GM12878 (cell line): ENCODE measurements around the gene CLPTM1L. TPM values are rescaled to one million over a fixed set of nuclear protein-coding genes. Genes with fewer than 3 reads are reported as not detected.

Experiments used
- ATAC-seq: fragments of 200-7000 bp; cut with Tn5 transposase; 3 replicates; pipeline ENCODE4 v1.9.1; 2020; ENCODE audit warnings: mild to moderate bottlenecking, moderate library complexity
- BruUV-seq: library from RNA; stranded (reverse); fragments of 400-500 nt; replicated peaks from 2 replicates; lab custom pipeline; 2021; lab: Mats Ljungman, UMichigan
- CTCF ChIA-PET: fragments of 300-600 bp; sonication (Branson Sonifier 250); formaldehyde crosslinking; extraction: SDS; loops from one replicate; lab custom pipeline; 2021; ENCODE audit warnings: inconsistent platforms; lab: Yijun Ruan, JAX
- POLR2A ChIA-PET: fragments of 350-600 bp; formaldehyde crosslinking; extraction: SDS; loops from one replicate; lab custom pipeline; 2021; ENCODE audit warnings: inconsistent platforms; lab: Charles Lee
- RAD21 ChIA-PET: fragments of 300-600 bp; sonication (Branson Sonifier 250); formaldehyde crosslinking; loops from one replicate; lab custom pipeline; 2023; ENCODE audit warnings: antibody characterized with exemption; ENCODE audit not compliant: unreplicated experiment; lab: Charles Lee
- SMC1A ChIA-PET: fragments of 300-600 bp; sonication (Branson Sonifier 250); formaldehyde crosslinking; loops from one replicate; lab custom pipeline; 2023; ENCODE audit not compliant: unreplicated experiment, uncharacterized antibody; lab: Charles Lee
- DNase-seq: peaks from one replicate; pipeline ENCODE4 v3.0.0-alpha.2; 2011; ENCODE audit warnings: low read depth, low spot score
- FAIRE-seq: peaks from 3 replicates; lab custom pipeline; 2011; peaks lifted over from hg19 to GRCh38; lab: Jason Lieb, UNC
- H2AFZ ChIP-seq: 2 replicates; pipeline ENCODE4 v1.6.0; 2011; ENCODE audit warnings: low read depth, low read length, control low read depth; ENCODE audit not compliant: control insufficient read depth
- H3K27ac ChIP-seq: 2 replicates; pipeline ENCODE4 v1.5.1; 2011; ENCODE audit warnings: control low read depth; ENCODE audit not compliant: control insufficient read depth, insufficient read depth
- H3K27me3 ChIP-seq, 2 experiments: replicated peaks in 1 of 2; 2 replicates each; pipeline versions ENCODE4 v1.6.0 to v1.6.1; 2011; ENCODE audit warnings: low read length in 1 of 2; ENCODE audit not compliant: control insufficient read depth in 2 of 2, insufficient read depth in 2 of 2
- H3K36me3 ChIP-seq, 2 experiments: 2 replicates each; pipeline ENCODE4 v1.5.1; 2011; ENCODE audit warnings: low read length in 1 of 2; ENCODE audit not compliant: control insufficient read depth in 2 of 2, insufficient read depth in 2 of 2
- H3K4me1 ChIP-seq: 2 replicates; pipeline ENCODE4 v1.6.1; 2011; ENCODE audit warnings: mild to moderate bottlenecking, low read length, moderate library complexity, mixed read lengths; ENCODE audit not compliant: control insufficient read depth, insufficient read depth
- H3K4me2 ChIP-seq: 2 replicates; pipeline ENCODE4 v1.6.0; 2011; ENCODE audit warnings: control low read depth; ENCODE audit not compliant: control insufficient read depth, insufficient read depth
- H3K4me3 ChIP-seq: fragments of 200-600 bp; sonication (generic); 2 replicates; pipeline ENCODE4 v1.5.1; 2016
- H3K79me2 ChIP-seq: 2 replicates; pipeline ENCODE4 v1.6.0; 2011; ENCODE audit warnings: low read length; ENCODE audit not compliant: control insufficient read depth, insufficient read depth
- H3K9ac ChIP-seq: 2 replicates; pipeline ENCODE4 v1.8.0; 2011; ENCODE audit warnings: low read length, control low read depth, mixed read lengths; ENCODE audit not compliant: control insufficient read depth, insufficient read depth
- H3K9me3 ChIP-seq: replicated peaks from 3 replicates; pipeline ENCODE4 v1.5.1; 2011; ENCODE audit warnings: mild to moderate bottlenecking, low read length; ENCODE audit not compliant: control insufficient read depth, insufficient read depth
- H4K20me1 ChIP-seq: 2 replicates; pipeline ENCODE4 v1.6.0; 2011; ENCODE audit not compliant: control insufficient read depth, insufficient read depth
- BRCA1 ChIP-seq: IDR thresholded peaks from 2 replicates; pipeline ENCODE4 v1.6.1; 2011; ENCODE audit warnings: low read depth, low read length, improper control_type of control experiment
- CEBPB ChIP-seq, 2 experiments: fragments of 150-350 bp in 1 of 2; IDR thresholded peaks; 2 replicates each; pipeline ENCODE4 v1.6.1; 2012 to 2014; ENCODE audit warnings: low read depth in 2 of 2, low read length in 2 of 2, borderline replicate concordance in 1 of 2, inconsistent platforms in 1 of 2
- CREM ChIP-seq: IDR thresholded peaks from 2 replicates; pipeline ENCODE4 v1.6.1; 2014; ENCODE audit warnings: antibody characterized with exemption, low read depth
- EED ChIP-seq: sonication (generic); IDR thresholded peaks from 2 replicates; pipeline ENCODE4 v1.6.1; 2016; ENCODE audit warnings: antibody characterized with exemption, low read depth
- FOXM1 ChIP-seq: IDR thresholded peaks from 2 replicates; pipeline ENCODE4 v1.6.1; 2012; ENCODE audit warnings: low read depth, mild to moderate bottlenecking, inconsistent platforms, low read length, moderate library complexity
- IKZF2 ChIP-seq, 2 experiments: fragments of 450-650 bp; IDR thresholded peaks; 2 replicates each; pipeline ENCODE4 v1.6.1; 2017; ENCODE audit warnings: mild to moderate bottlenecking in 2 of 2, moderate library complexity in 2 of 2
- NKRF ChIP-seq: fragments of 450-650 bp; conservative IDR thresholded peaks from 2 replicates; pipeline ENCODE4 v1.6.1; 2017; ENCODE audit warnings: mild to moderate bottlenecking, moderate library complexity
- PAX5 ChIP-seq: IDR thresholded peaks from 2 replicates; pipeline ENCODE4 v1.6.1; 2011; ENCODE audit warnings: low read depth, low read length, borderline replicate concordance
- POU2F2 ChIP-seq: IDR thresholded peaks from 3 replicates; pipeline ENCODE4 v1.6.1; 2011; ENCODE audit warnings: low read depth, mild to moderate bottlenecking, low read length, borderline replicate concordance
- RELA ChIP-seq: fragments of 450-650 bp; IDR thresholded peaks from 2 replicates; pipeline ENCODE4 v1.8.0; 2014; ENCODE audit warnings: borderline replicate concordance; ENCODE audit not compliant: partially characterized antibody
- SREBF1 ChIP-seq: IDR thresholded peaks from 2 replicates; pipeline ENCODE4 v1.6.1; 2012; ENCODE audit warnings: mild to moderate bottlenecking, low read length
- ZBTB33 ChIP-seq: fragments of 450-650 bp; IDR thresholded peaks from 2 replicates; pipeline ENCODE4 v1.6.1; 2017; ENCODE audit warnings: mild to moderate bottlenecking
- ZNF384 ChIP-seq: IDR thresholded peaks from 2 replicates; pipeline ENCODE4 v1.6.1; 2012; ENCODE audit warnings: low read depth, mild to moderate bottlenecking, low read length, improper control_type of control experiment, borderline replicate concordance
- WGBS: methylation state at CpG from one replicate; pipeline ENCODE4 v1.1.6; 2016; ENCODE audit warnings: low lambda C conversion rate; ENCODE audit not compliant: insufficient replicate concordance, insufficient coverage; ENCODE audit errors: missing lambda C conversion rate; 5-methylcytosine and 5-hydroxymethylcytosine counted together
- in situ Hi-C: fragments of 300-500 bp; cut with MboI; formaldehyde crosslinking; loops from 9 replicates; pipeline ENCODE4 v1.14.3; 2018; ENCODE audit warnings: mixed read lengths
- intact Hi-C: fragments of 100-400 bp; cut with micrococcal nuclease; formaldehyde crosslinking; loops from one replicate; pipeline ENCODE4 v1.14.2; 2022; ENCODE audit not compliant: unreplicated experiment
- polyA plus RNA-seq, 11 experiments: library from polyadenylated mRNA; depleted of rRNA in 4 of 11; unstranded in 6 of 11; stranded (reverse) in 5 of 11; fragments of >200 nt; fragmentation: Nextera tagmentation in 4 of 11; fragmentation: Illumina TruSeq in 1 of 11; extraction: Ambion mirVana in 4 of 11; extraction: Trizol in 1 of 11; gene quantifications; 1 replicate in 1 of 11; 2 replicates in 10 of 11; pipeline versions ENCODE4 v1.2.1 to v1.2.3, GENCODE V29; 2011 to 2016; ENCODE audit warnings: inconsistent platforms in 2 of 11, missing spikeins in 2 of 11, low read depth in 1 of 11
- total RNA-seq, 4 experiments: library from RNA; depleted of rRNA in 3 of 4; stranded (reverse); fragments of >200 nt in 3 of 4; fragmentation: Illumina TruSeq in 1 of 4; extraction: Trizol in 1 of 4; gene quantifications; 2 replicates each; pipeline versions ENCODE4 v1.2.1 to v1.2.3, GENCODE V29; 2013 to 2021
- TF ChIP-seq, protein P1 (sequence below): IDR thresholded peaks from 2 replicates; pipeline ENCODE4 v1.6.1; 2012; ENCODE audit warnings: mild to moderate bottlenecking, low read depth, low read length

CLPTM1L gene
- total and polyA plus RNA-seq, 10 of the 15 experiments (the other 5 are each of a cell fraction or from before 2014, with no cell fraction given), result 2.9 to 278 (median 135) TPM

GRCh38 chr5:1383886-1384401 is 39.0 kb upstream of the CLPTM1L start (continued):
- no peak for TF ChIP-seq POU2F2
- TF ChIP-seq, all 136 proteins: peak for 0

GRCh38 chr5:1383344-1383743 is 38.4 kb upstream of the CLPTM1L start:
- POLR2A ChIA-PET, result no interaction called here
- H3K9ac ChIP-seq, result no peak overlapping the region
- no peaks in the 10 kb centered on the region; a peak in 1 of 4 replicates for H3K27me3 ChIP-seq
- no peak overlapping the region for H2AFZ ChIP-seq
- intact Hi-C loops (no loop called here), in situ Hi-C loops (no loop called here)
- RAD21 ChIA-PET, result no interaction called here
- CTCF ChIA-PET, result no interaction called here
- H3K79me2 ChIP-seq, result no peaks in the 10 kb centered on the region
- peaks cover 8% of the 10 kb centered on the region for H3K4me1 ChIP-seq
- no peaks in the 10 kb centered on the region for H3K36me3 ChIP-seq
- 69% methylated on average over 17 of the region's 17 CpGs for WGBS
- ATAC-seq, result no peak
- BruUV-seq, result no TSS peak
- no peak for DNase-seq
- peaks cover 1% of the 10 kb centered on the region; the same call in 1 of the 3 replicates for H3K9me3 ChIP-seq
- no peak for FAIRE-seq
- SMC1A ChIA-PET, result no interaction called here
- H3K4me3 ChIP-seq, result no peak overlapping the region
- H4K20me1 ChIP-seq, result no peaks in the 10 kb centered on the region
- no peak overlapping the region for H3K4me2 ChIP-seq
- H3K27ac ChIP-seq, result no peak overlapping the region
- TF ChIP-seq, protein P1, sequence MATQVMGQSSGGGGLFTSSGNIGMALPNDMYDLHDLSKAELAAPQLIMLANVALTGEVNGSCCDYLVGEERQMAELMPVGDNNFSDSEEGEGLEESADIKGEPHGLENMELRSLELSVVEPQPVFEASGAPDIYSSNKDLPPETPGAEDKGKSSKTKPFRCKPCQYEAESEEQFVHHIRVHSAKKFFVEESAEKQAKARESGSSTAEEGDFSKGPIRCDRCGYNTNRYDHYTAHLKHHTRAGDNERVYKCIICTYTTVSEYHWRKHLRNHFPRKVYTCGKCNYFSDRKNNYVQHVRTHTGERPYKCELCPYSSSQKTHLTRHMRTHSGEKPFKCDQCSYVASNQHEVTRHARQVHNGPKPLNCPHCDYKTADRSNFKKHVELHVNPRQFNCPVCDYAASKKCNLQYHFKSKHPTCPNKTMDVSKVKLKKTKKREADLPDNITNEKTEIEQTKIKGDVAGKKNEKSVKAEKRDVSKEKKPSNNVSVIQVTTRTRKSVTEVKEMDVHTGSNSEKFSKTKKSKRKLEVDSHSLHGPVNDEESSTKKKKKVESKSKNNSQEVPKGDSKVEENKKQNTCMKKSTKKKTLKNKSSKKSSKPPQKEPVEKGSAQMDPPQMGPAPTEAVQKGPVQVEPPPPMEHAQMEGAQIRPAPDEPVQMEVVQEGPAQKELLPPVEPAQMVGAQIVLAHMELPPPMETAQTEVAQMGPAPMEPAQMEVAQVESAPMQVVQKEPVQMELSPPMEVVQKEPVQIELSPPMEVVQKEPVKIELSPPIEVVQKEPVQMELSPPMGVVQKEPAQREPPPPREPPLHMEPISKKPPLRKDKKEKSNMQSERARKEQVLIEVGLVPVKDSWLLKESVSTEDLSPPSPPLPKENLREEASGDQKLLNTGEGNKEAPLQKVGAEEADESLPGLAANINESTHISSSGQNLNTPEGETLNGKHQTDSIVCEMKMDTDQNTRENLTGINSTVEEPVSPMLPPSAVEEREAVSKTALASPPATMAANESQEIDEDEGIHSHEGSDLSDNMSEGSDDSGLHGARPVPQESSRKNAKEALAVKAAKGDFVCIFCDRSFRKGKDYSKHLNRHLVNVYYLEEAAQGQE, result no peak
- no peak for TF ChIP-seq CREM
- no peak for TF ChIP-seq ZBTB33
- TF ChIP-seq ZNF384, result no peak
- TF ChIP-seq PAX5, result no peak
- TF ChIP-seq CEBPB (IDR thresholded peaks at IDR 0.05; ENCODE audit: borderline replicate concordance in 1 of 2, low read depth in 2 of 2, low read length in 2 of 2), result no peak
- no peak for TF ChIP-seq IKZF2 (IDR thresholded peaks at IDR 0.05)
- TF ChIP-seq NKRF, result no peak
- no peak for TF ChIP-seq RELA
- no peak for TF ChIP-seq SREBF1
- TF ChIP-seq FOXM1, result no peak
- no peak for TF ChIP-seq BRCA1
- TF ChIP-seq EED, result no peak
